PFSK-1 (cell line): ENCODE data around the gene ZNF641.

Experiments
- FOXP2 ChIP-seq: optimal IDR thresholded peaks from 2 replicates; pipeline ENCODE3; 2011; ENCODE audit warnings: borderline replicate concordance, control low read depth, inconsistent platforms; ENCODE audit not compliant: insufficient read depth; ENCODE audit errors: extremely low read length, extremely low read depth
- POLR2AphosphoS5 ChIP-seq: IDR thresholded peaks from 2 replicates; pipeline ENCODE4 v1.6.1; 2012; ENCODE audit warnings: low read depth, mild to moderate bottlenecking, control low read depth, low read length, moderate library complexity
- REST ChIP-seq, 2 experiments: IDR thresholded peaks; 2 replicates each; pipeline versions ENCODE4 v1.6.1 to v1.8.0; 2011 to 2012; ENCODE audit warnings: low read depth in 2 of 2, low read length in 2 of 2, control low read depth in 1 of 2, inconsistent platforms in 1 of 2, mild to moderate bottlenecking in 1 of 2, moderate library complexity in 1 of 2; ENCODE audit not compliant: insufficient read depth in 1 of 2
- SIN3A ChIP-seq: IDR thresholded peaks from 2 replicates; pipeline ENCODE4 v1.6.1; 2012; ENCODE audit warnings: mild to moderate bottlenecking, low read length, moderate library complexity, borderline replicate concordance; ENCODE audit not compliant: insufficient read depth
- TAF1 ChIP-seq: IDR thresholded peaks from 2 replicates; pipeline ENCODE4 v1.6.1; 2012; ENCODE audit warnings: low read length, control low read depth, borderline replicate concordance; ENCODE audit not compliant: insufficient read depth

Gene ZNF641

GRCh38 chr12:48366131-48366530, 15.4 kb upstream of the ZNF641 start:
- TF ChIP-seq TAF1 (no peak), SIN3A (no peak), POLR2AphosphoS5 (no peak), REST (IDR thresholded peaks at IDR 0.05; ENCODE audit: insufficient read depth in 1 of 2, low read depth in 2 of 2, low read length in 2 of 2) (no peak), FOXP2 (no peak)

- TF ChIP-seq FOXP2 = no peak
- TF ChIP-seq REST (IDR thresholded peaks at IDR 0.05; ENCODE audit: insufficient read depth in 1 of 2, low read depth in 2 of 2, low read length in 2 of 2) = no peak
- no peak for TF ChIP-seq SIN3A
- TF ChIP-seq POLR2AphosphoS5 = no peak
These were observed 11.1 kb upstream of the ZNF641 start for GRCh38 chr12:48361664-48362339.

GRCh38 chr12:48358937-48359513, 8.3 kb upstream of the ZNF641 start:
- TF ChIP-seq REST (IDR thresholded peaks at IDR 0.05; ENCODE audit: insufficient read depth in 1 of 2, low read depth in 2 of 2, low read length in 2 of 2) (no peak), SIN3A (no peak), FOXP2 (no peak), TAF1 (no peak), POLR2AphosphoS5 (no peak)

- TF ChIP-seq REST (IDR thresholded peaks at IDR 0.05; ENCODE audit: insufficient read depth in 1 of 2, low read depth in 2 of 2, low read length in 2 of 2) (no peak), FOXP2 (no peak), POLR2AphosphoS5 (no peak), SIN3A (no peak), TAF1 (no peak)
These were observed 5.5 kb upstream of the ZNF641 start for GRCh38 chr12:48356041-48356768.
